IMR-90 (cell line): ENCODE results near the gene RSF1. TPM values are rescaled to one million over a fixed set of nuclear protein-coding genes. Genes with fewer than 3 reads are reported as not detected.

Experiments used
- ATAC-seq: fragments of 200-7000 bp; cut with Tn5 transposase; 2 replicates; pipeline ENCODE4 v1.9.1; 2020; ENCODE audit warnings: low read depth, mild to moderate bottlenecking, moderate library complexity
- BruUV-seq: library from RNA; stranded (reverse); fragments of 400-500 nt; replicated peaks from 2 replicates; lab custom pipeline; 2021; lab: Mats Ljungman, UMichigan
- CTCF ChIA-PET: fragments of 300-600 bp; formaldehyde crosslinking; extraction: SDS; loops from one replicate; lab custom pipeline; 2021; ENCODE audit warnings: antibody characterized with exemption; lab: Yijun Ruan, JAX
- POLR2A ChIA-PET: fragments of 300-600 bp; sonication (Branson Sonifier 250); formaldehyde crosslinking; loops from one replicate; lab custom pipeline; 2022; ENCODE audit warnings: antibody characterized with exemption; ENCODE audit not compliant: unreplicated experiment; lab: Charles Lee
- DNase-seq: peaks from one replicate; pipeline ENCODE4 v3.0.0; 2013
- H2AFZ ChIP-seq: replicated peaks from 2 replicates; pipeline ENCODE3; 2013; ENCODE audit warnings: low read length, mild to moderate bottlenecking; ENCODE audit not compliant: poor library complexity
- H2AK5ac ChIP-seq: 2 replicates; pipeline ENCODE4 v1.6.1; 2013; ENCODE audit warnings: low read depth, low read length, inconsistent platforms
- H2AK9ac ChIP-seq: replicated peaks from 2 replicates; pipeline ENCODE3; 2013; ENCODE audit warnings: mild to moderate bottlenecking, low read depth, low read length, moderate library complexity; ENCODE audit not compliant: poor library complexity
- H2BK120ac ChIP-seq: 2 replicates; pipeline ENCODE4 v1.6.1; 2013; ENCODE audit warnings: low read depth, low read length, inconsistent platforms
- H2BK15ac ChIP-seq: 3 replicates; pipeline ENCODE4 v1.6.1; 2013; ENCODE audit warnings: low read depth, low read length, inconsistent platforms
- H2BK20ac ChIP-seq: 2 replicates; pipeline ENCODE4 v1.6.1; 2013; ENCODE audit warnings: low read depth, mild to moderate bottlenecking, inconsistent platforms, low read length, moderate library complexity
- H2BK5ac ChIP-seq: 2 replicates; pipeline ENCODE4 v1.6.1; 2013; ENCODE audit warnings: mild to moderate bottlenecking, low read depth, low read length, inconsistent platforms; ENCODE audit not compliant: poor library complexity, severe bottlenecking
- H3K14ac ChIP-seq: replicated peaks from 2 replicates; pipeline ENCODE4 v1.6.1; 2013; ENCODE audit warnings: low read depth, low read length, inconsistent platforms
- H3K18ac ChIP-seq: 2 replicates; pipeline ENCODE4 v1.6.1; 2013; ENCODE audit warnings: low read depth, low read length, control low read depth
- H3K23ac ChIP-seq: 2 replicates; pipeline ENCODE4 v1.6.1; 2013; ENCODE audit warnings: low read depth, low read length, inconsistent platforms
- H3K27ac ChIP-seq: 2 replicates; pipeline ENCODE4 v1.5.1; 2013; ENCODE audit warnings: mild to moderate bottlenecking, control low read depth, low read length; ENCODE audit not compliant: insufficient read depth
- H3K27me3 ChIP-seq: 2 replicates; pipeline ENCODE4 v1.6.1; 2013; ENCODE audit warnings: low read length; ENCODE audit not compliant: control insufficient read depth, insufficient read depth
- H3K36me3 ChIP-seq: 2 replicates; pipeline ENCODE4 v1.6.1; 2013; ENCODE audit warnings: low read length, mixed read lengths; ENCODE audit not compliant: control insufficient read depth, insufficient read depth
- H3K4ac ChIP-seq: 2 replicates; pipeline ENCODE4 v1.6.1; 2013; ENCODE audit warnings: low read depth, low read length, inconsistent platforms
- H3K4me1 ChIP-seq: 2 replicates; pipeline ENCODE4 v1.6.1; 2013; ENCODE audit warnings: low read length, mixed read lengths; ENCODE audit not compliant: control insufficient read depth, insufficient read depth
- H3K4me2 ChIP-seq: 2 replicates; pipeline ENCODE4 v1.6.1; 2013; ENCODE audit warnings: low read depth, mild to moderate bottlenecking, control low read depth, low read length, moderate library complexity
- H3K4me3 ChIP-seq: 2 replicates; pipeline ENCODE4 v1.5.1; 2013; ENCODE audit warnings: low read depth, mild to moderate bottlenecking, control low read depth, low read length, moderate library complexity; ENCODE audit not compliant: insufficient read depth
- H3K56ac ChIP-seq: 2 replicates; pipeline ENCODE4 v1.6.1; 2013; ENCODE audit warnings: low read length, inconsistent platforms; ENCODE audit not compliant: insufficient read depth; ENCODE audit errors: extremely low read depth
- H3K79me1 ChIP-seq, 2 experiments: 2 replicates each; pipeline ENCODE4 v1.6.1; 2013; ENCODE audit warnings: low read length in 2 of 2, inconsistent platforms in 1 of 2, low read depth in 1 of 2
- H3K9ac ChIP-seq: 2 replicates; pipeline ENCODE4 v1.6.1; 2013; ENCODE audit warnings: low read depth, low read length, control low read depth
- H3K9me1 ChIP-seq: 2 replicates; pipeline ENCODE4 v1.6.1; 2013; ENCODE audit warnings: low read length, inconsistent platforms; ENCODE audit not compliant: insufficient read depth
- H3K9me3 ChIP-seq: 2 replicates; pipeline ENCODE4 v1.6.1; 2013; ENCODE audit warnings: low read length; ENCODE audit not compliant: control insufficient read depth, insufficient read depth
- H4K20me1 ChIP-seq: 2 replicates; pipeline ENCODE4 v1.6.1; 2013; ENCODE audit warnings: low read length, inconsistent platforms; ENCODE audit not compliant: insufficient read depth
- H4K5ac ChIP-seq: 2 replicates; pipeline ENCODE4 v1.6.1; 2013; ENCODE audit warnings: mild to moderate bottlenecking, low read depth, low read length, control low read depth
- H4K8ac ChIP-seq, 2 experiments: 2 replicates each; pipeline ENCODE4 v1.6.1; 2013; ENCODE audit warnings: low read depth in 2 of 2, low read length in 2 of 2, control low read depth in 1 of 2, inconsistent platforms in 1 of 2
- H4K91ac ChIP-seq: 2 replicates; pipeline ENCODE4 v1.6.1; 2013; ENCODE audit warnings: low read depth, low read length, inconsistent platforms; ENCODE audit not compliant: insufficient read depth
- CHD1 ChIP-seq: IDR thresholded peaks from 2 replicates; pipeline ENCODE4 v1.6.1; 2012; ENCODE audit warnings: low read depth, low read length, improper control_type of control experiment
- WGBS, 2 experiments: methylation state at CpG; one replicate each; pipeline versions ENCODE4 v1.1.5 to v1.1.7; 2013; ENCODE audit warnings: missing lambda C conversion rate in 2 of 2; ENCODE audit not compliant: insufficient read length in 1 of 2; ENCODE audit errors: extremely low coverage in 2 of 2; 5-methylcytosine and 5-hydroxymethylcytosine counted together
- dilution Hi-C: fragments of 300-500 bp; cut with HindIII; formaldehyde crosslinking; loops from one replicate; pipeline ENCODE4 v1.14.3; 2018; ENCODE audit warnings: low sequenced_read_pairs; ENCODE audit not compliant: unreplicated experiment
- in situ Hi-C: fragments of 300-500 bp; cut with MboI; formaldehyde crosslinking; loops from 3 replicates; pipeline ENCODE4 v1.14.3; 2019; ENCODE audit warnings: low sequenced_read_pairs, inconsistent platforms, mixed read lengths
- intact Hi-C: fragments of 100-400 bp; cut with micrococcal nuclease; formaldehyde crosslinking; loops from 2 replicates; pipeline ENCODE4 v1.10.0; 2022
- polyA plus RNA-seq, 3 experiments: library from polyadenylated mRNA; depleted of rRNA; stranded (reverse); fragments of >200 nt; gene quantifications; 2 replicates each; pipeline ENCODE4 v1.2.3, GENCODE V29; 2012; ENCODE audit warnings: low replicate concordance in 1 of 3
- total RNA-seq: library from RNA; depleted of rRNA; stranded (reverse); fragments of >200 nt; gene quantifications from 2 replicates; pipeline ENCODE4 v1.2.3, GENCODE V29; 2012

The RSF1 gene
- total and polyA plus RNA-seq, 2 of the 4 experiments (the other 2 are of a cell fraction): 13.9 to 18.5 TPM

- no peak overlapping the region for H2AK9ac ChIP-seq
- H3K14ac ChIP-seq: no peak overlapping the region
- no peaks in the 10 kb centered on the region for H4K20me1 ChIP-seq
- no peak overlapping the region for H3K23ac ChIP-seq
- H2BK15ac ChIP-seq: no peak overlapping the region
- H2AFZ ChIP-seq: no peak overlapping the region
- no peak overlapping the region for H3K9ac ChIP-seq
- ChIA-PET CTCF (no interaction called here), POLR2A (no interaction called here)
- no peak for ATAC-seq
- intact Hi-C loops: no loop called here
- TF ChIP-seq CHD1: no peak
- H3K4me3 ChIP-seq: no peak overlapping the region
- H3K27me3 ChIP-seq: no peaks in the 10 kb centered on the region
- H4K5ac ChIP-seq: no peak overlapping the region
- peaks cover 19% of the 10 kb centered on the region for H3K36me3 ChIP-seq
- BruUV-seq: no TSS peak
- H3K9me3 ChIP-seq: peaks cover 7% of the 10 kb centered on the region
- peaks cover 5% of the 10 kb centered on the region; the same call in 1 of the 2 replicates for H3K4me1 ChIP-seq
- no peak overlapping the region for H4K8ac ChIP-seq
- dilution Hi-C loops: no loop called here
- no peak overlapping the region for H2BK20ac ChIP-seq
- in situ Hi-C loops: no loop called here
- H2BK120ac ChIP-seq: no peak overlapping the region
- no CpG with 5 or more reads among the region's 2 CpGs for WGBS, 2 experiments
- H2AK5ac ChIP-seq: no peak overlapping the region
- no peak overlapping the region for H3K18ac ChIP-seq
- no peak overlapping the region for H4K91ac ChIP-seq
- no peak overlapping the region for H3K27ac ChIP-seq
- DNase-seq: no peak
- H3K9me1 ChIP-seq: no peaks in the 10 kb centered on the region
- no peaks in the 10 kb centered on the region; a peak in 2 of 4 replicates for H3K79me1 ChIP-seq
- H2BK5ac ChIP-seq: no peak overlapping the region
- H3K4me2 ChIP-seq: no peak overlapping the region
- H3K56ac ChIP-seq: no peak overlapping the region
- H3K4ac ChIP-seq: no peak overlapping the region
Measured at GRCh38 chr11:77854838-77855237, 34.3 kb upstream of the RSF1 start.
